ENCODE results near the gene AMOT.
A peak's percentile ranks its signal among the peaks of the same experiment; 100 is the strongest.

The AMOT gene

GRCh38 chrX:112889400-112889799, 48.8 kb upstream of the AMOT start:
- H3K36me3 ChIP-seq (ENCODE audit: control insufficient read depth in 2 of 2, insufficient read depth in 1 of 2, low read length in 2 of 2) = no peaks in the 10 kb centered on the region
- no peaks in the 10 kb centered on the region; the same call in 1 of the 2 replicates for H3K4me1 ChIP-seq (ENCODE audit: control insufficient read depth, insufficient read depth, low read length)
- no peak overlapping the region for H3K4me3 ChIP-seq (ENCODE audit: low read depth, low read length)
- TF ChIP-seq ZNF785 (tag by site-specific recombination; IDR thresholded peaks at IDR 0.05) (no peak), ZNF184 (tag by site-specific recombination; IDR thresholded peaks at IDR 0.05) (no peak)
- H3K27ac ChIP-seq (ENCODE audit: extremely low read depth, low read depth, low read length) = no peak overlapping the region
- H3K9me3 ChIP-seq (ENCODE audit: control insufficient read depth, insufficient read depth, low read depth, low read length) = no peaks in the 10 kb centered on the region
- ChIA-PET CTCF (interaction anchor here (0.7 kb wide), 1 partner anchor 18 kb away, joined by 3 read pairs; no protein-coding TSS in a partner anchor), POLR2A (no interaction called here)

DNA sequence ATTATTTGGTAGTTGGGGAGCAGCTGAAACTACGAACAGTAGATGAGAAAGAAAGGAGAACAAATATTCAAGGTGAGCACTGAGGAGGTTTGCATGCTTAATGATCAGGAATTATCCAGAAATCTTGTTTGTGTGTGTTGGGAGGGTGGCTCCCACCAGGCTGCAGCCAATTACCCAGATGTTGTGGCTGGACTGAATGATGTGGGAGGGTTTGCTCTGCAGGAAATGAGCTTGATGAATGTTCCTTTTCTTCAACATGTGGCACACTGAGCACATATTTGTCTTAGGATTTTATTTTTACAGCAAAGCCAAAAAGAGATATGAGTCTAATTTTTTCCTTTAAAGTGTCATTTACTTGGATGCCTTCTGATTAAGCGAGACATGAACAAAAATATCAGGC, 48.3 kb upstream of the AMOT start:
- H3K4me3 ChIP-seq (ENCODE audit: low read depth, low read length) = no peak overlapping the region
- POLR2A ChIA-PET = no interaction called here
- no peaks in the 10 kb centered on the region; the same call in 1 of the 2 replicates for H3K4me1 ChIP-seq (ENCODE audit: control insufficient read depth, insufficient read depth, low read length)
- H3K27ac ChIP-seq (ENCODE audit: extremely low read depth, low read depth, low read length) = no peak overlapping the region
- CTCF ChIA-PET = no interaction called here
- no peaks in the 10 kb centered on the region for H3K36me3 ChIP-seq (ENCODE audit: control insufficient read depth in 2 of 2, insufficient read depth in 1 of 2, low read length in 2 of 2)
- H3K9me3 ChIP-seq (ENCODE audit: control insufficient read depth, insufficient read depth, low read depth, low read length) = no peaks in the 10 kb centered on the region
- TF ChIP-seq, protein P1, sequence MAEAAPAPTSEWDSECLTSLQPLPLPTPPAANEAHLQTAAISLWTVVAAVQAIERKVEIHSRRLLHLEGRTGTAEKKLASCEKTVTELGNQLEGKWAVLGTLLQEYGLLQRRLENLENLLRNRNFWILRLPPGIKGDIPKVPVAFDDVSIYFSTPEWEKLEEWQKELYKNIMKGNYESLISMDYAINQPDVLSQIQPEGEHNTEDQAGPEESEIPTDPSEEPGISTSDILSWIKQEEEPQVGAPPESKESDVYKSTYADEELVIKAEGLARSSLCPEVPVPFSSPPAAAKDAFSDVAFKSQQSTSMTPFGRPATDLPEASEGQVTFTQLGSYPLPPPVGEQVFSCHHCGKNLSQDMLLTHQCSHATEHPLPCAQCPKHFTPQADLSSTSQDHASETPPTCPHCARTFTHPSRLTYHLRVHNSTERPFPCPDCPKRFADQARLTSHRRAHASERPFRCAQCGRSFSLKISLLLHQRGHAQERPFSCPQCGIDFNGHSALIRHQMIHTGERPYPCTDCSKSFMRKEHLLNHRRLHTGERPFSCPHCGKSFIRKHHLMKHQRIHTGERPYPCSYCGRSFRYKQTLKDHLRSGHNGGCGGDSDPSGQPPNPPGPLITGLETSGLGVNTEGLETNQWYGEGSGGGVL (tag by site-specific recombination; IDR thresholded peaks at IDR 0.05) = no peak

GRCh38 chrX:112877771-112878173, 37.1 kb upstream of the AMOT start:
- ChIA-PET CTCF (no interaction called here), POLR2A (no interaction called here)
- H3K4me3 ChIP-seq (ENCODE audit: low read depth, low read length) = no peak overlapping the region
- peaks cover 6% of the 10 kb centered on the region; the same call in 1 of the 2 replicates for H3K4me1 ChIP-seq (ENCODE audit: control insufficient read depth, insufficient read depth, low read length)
- H3K36me3 ChIP-seq (ENCODE audit: control insufficient read depth in 2 of 2, insufficient read depth in 1 of 2, low read length in 2 of 2) = no peaks in the 10 kb centered on the region
- no peak for TF ChIP-seq PRDM4 (tag by site-specific recombination; IDR thresholded peaks at IDR 0.05)
- no peak for TF ChIP-seq ZNF654 (tag by site-specific recombination; IDR thresholded peaks at IDR 0.05; ENCODE audit: low read depth)
- peak; percentile 14; the same call in 1 of the 2 replicates for TF ChIP-seq TRIM28 (IDR thresholded peaks at IDR 0.05; ENCODE audit: borderline replicate concordance, low read length)
- TF ChIP-seq ZNF274 (IDR thresholded peaks at IDR 0.05; ENCODE audit: low read length) = no peak
- no peak for TF ChIP-seq ZNF274 (tag by site-specific recombination; IDR thresholded peaks at IDR 0.05; ENCODE audit: borderline replicate concordance)
- TF ChIP-seq ZNF621 (tag by site-specific recombination; IDR thresholded peaks at IDR 0.05) = no peak
- no peak overlapping the region for H3K27ac ChIP-seq (ENCODE audit: extremely low read depth, low read depth, low read length)
- no peaks in the 10 kb centered on the region for H3K9me3 ChIP-seq (ENCODE audit: control insufficient read depth, insufficient read depth, low read depth, low read length)

GRCh38 chrX:112874614-112875013, 34.0 kb upstream of the AMOT start:
- no peak overlapping the region for H3K27ac ChIP-seq (ENCODE audit: extremely low read depth, low read depth, low read length)
- CTCF ChIA-PET = interaction anchor here (0.7 to 1.0 kb wide), 3 partner anchors 12 to 28 kb away, joined by 3 to 4 read pairs (median 4); no protein-coding TSS in a partner anchor
- H3K4me3 ChIP-seq (ENCODE audit: low read depth, low read length) = no peak overlapping the region
- no peaks in the 10 kb centered on the region for H3K36me3 ChIP-seq (ENCODE audit: control insufficient read depth in 2 of 2, insufficient read depth in 1 of 2, low read length in 2 of 2)
- peaks cover 6% of the 10 kb centered on the region; the same call in 1 of the 2 replicates for H3K4me1 ChIP-seq (ENCODE audit: control insufficient read depth, insufficient read depth, low read length)
- no peaks in the 10 kb centered on the region for H3K9me3 ChIP-seq (ENCODE audit: control insufficient read depth, insufficient read depth, low read depth, low read length)
- POLR2A ChIA-PET = no interaction called here
- TF ChIP-seq GLIS2 (tag by site-specific recombination; IDR thresholded peaks at IDR 0.05) (no peak), ZNF18 (tag by site-specific recombination; IDR thresholded peaks at IDR 0.05) (no peak), ZBTB1 (tag by site-specific recombination; IDR thresholded peaks at IDR 0.05) (no peak), ZNF585B (tag by site-specific recombination; IDR thresholded peaks at IDR 0.05) (no peak), ZNF521 (tag by site-specific recombination; IDR thresholded peaks at IDR 0.05) (no peak), ZNF529 (tag by site-specific recombination; IDR thresholded peaks at IDR 0.05; ENCODE audit: insufficient replicate concordance) (no peak), ZXDB (tag by site-specific recombination; IDR thresholded peaks at IDR 0.05) (no peak), ZNF350 (tag by site-specific recombination; IDR thresholded peaks at IDR 0.05) (no peak), MEIS1 (CRISPR knock-in tag; IDR thresholded peaks at IDR 0.05; ENCODE audit: borderline replicate concordance) (no peak), ZNF701 (tag by site-specific recombination; IDR thresholded peaks at IDR 0.05) (no peak), ZNF202 (tag by site-specific recombination; IDR thresholded peaks at IDR 0.05; ENCODE audit: borderline replicate concordance) (no peak)
- TF ChIP-seq, protein P2, sequence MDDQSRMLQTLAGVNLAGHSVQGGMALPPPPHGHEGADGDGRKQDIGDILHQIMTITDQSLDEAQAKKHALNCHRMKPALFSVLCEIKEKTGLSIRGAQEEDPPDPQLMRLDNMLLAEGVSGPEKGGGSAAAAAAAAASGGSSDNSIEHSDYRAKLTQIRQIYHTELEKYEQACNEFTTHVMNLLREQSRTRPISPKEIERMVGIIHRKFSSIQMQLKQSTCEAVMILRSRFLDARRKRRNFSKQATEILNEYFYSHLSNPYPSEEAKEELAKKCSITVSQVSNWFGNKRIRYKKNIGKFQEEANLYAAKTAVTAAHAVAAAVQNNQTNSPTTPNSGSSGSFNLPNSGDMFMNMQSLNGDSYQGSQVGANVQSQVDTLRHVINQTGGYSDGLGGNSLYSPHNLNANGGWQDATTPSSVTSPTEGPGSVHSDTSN (CRISPR knock-in tag; IDR thresholded peaks at IDR 0.05) = no peak
